HG03432 (cell line): ENCODE results near the gene RGPD5.
"Not testable (repeated sequence)": the region's sequence is repeated elsewhere in the genome, so short reads cannot be mapped to it uniquely, and the experiment has no call there.

Source experiments
- ATAC-seq: cut with Tn5 transposase; IDR thresholded peaks from one replicate; pipeline ENCODE4 v1.9.1; 2021; ENCODE audit warnings: mild to moderate bottlenecking, moderate library complexity; ENCODE audit not compliant: unreplicated experiment

The RGPD5 gene

GRCh38 chr2:109891024-109891423, 96.9 kb downstream of the RGPD5 start:
- ATAC-seq = not testable (repeated sequence)

GRCh38 chr2:109893736-109894135, 99.6 kb downstream of the RGPD5 start:
- not testable (repeated sequence) for ATAC-seq

GRCh38 chr2:109894141-109894540, 100.0 kb downstream of the RGPD5 start:
- ATAC-seq = not testable (repeated sequence)

GRCh38 chr2:109895090-109895869, 101.2 kb downstream of the RGPD5 start:
- ATAC-seq = not testable (repeated sequence)

GRCh38 chr2:109896212-109896611, 102.1 kb downstream of the RGPD5 start:
- peak; percentile 97 for ATAC-seq

- not testable (repeated sequence) for ATAC-seq
Observed at GRCh38 chr2:109897769-109898461, 103.8 kb downstream of the RGPD5 start.

GRCh38 chr2:109898462-109899336, 104.6 kb downstream of the RGPD5 start, which contains the start of gene LIMS3:
Gene LIMS3, plus strand, starts transcription at chr2:109898688. Its CDS starts 41 bp downstream, at chr2:109898729.
- ATAC-seq = not testable (repeated sequence)

- ATAC-seq = peak; percentile 97
Observed at GRCh38 chr2:109905796-109906195, 111.7 kb downstream of the RGPD5 start.
